Measurements from ENCODE around the gene PRSS2. TPM values are rescaled to one million over a fixed set of nuclear protein-coding genes. Genes with fewer than 3 reads are reported as not detected.

The PRSS2 gene
- total RNA-seq, 1 donor from 2014 or later, result not detected

- no peak for DNase-seq
These were observed 16.4 kb downstream of the PRSS2 start for GRCh38 chr7:142787034-142787768.

GRCh38 chr7:142787783-142788182 lies 17.0 kb downstream of the PRSS2 start:
- no peak for DNase-seq

GRCh38 chr7:142788303-142789289 lies 17.8 kb downstream of the PRSS2 start:
- no peak for DNase-seq

- DNase-seq, result no peak
These were observed 18.7 kb downstream of the PRSS2 start for GRCh38 chr7:142789441-142789840.

GRCh38 chr7:142790056-142790455 lies 19.3 kb downstream of the PRSS2 start:
- no peak for DNase-seq

GRCh38 chr7:142790555-142790954 lies 19.8 kb downstream of the PRSS2 start:
- DNase-seq, result no peak

GRCh38 chr7:142791502-142791901 lies 20.7 kb downstream of the PRSS2 start:
- DNase-seq, result no peak

GRCh38 chr7:142792129-142792528 lies 21.4 kb downstream of the PRSS2 start:
- DNase-seq, result no peak

- no peak for DNase-seq
These were observed 21.8 kb downstream of the PRSS2 start for GRCh38 chr7:142792593-142792992.

GRCh38 chr7:142793156-142793555 lies 22.4 kb downstream of the PRSS2 start:
- no peak for DNase-seq

GRCh38 chr7:142795339-142795863 lies 24.6 kb downstream of the PRSS2 start:
- DNase-seq, result no peak

- no peak for DNase-seq
These were observed 25.3 kb downstream of the PRSS2 start for GRCh38 chr7:142796001-142796500.

GRCh38 chr7:142796501-142797390 lies 26.0 kb downstream of the PRSS2 start:
- DNase-seq, result no peak

GRCh38 chr7:142797391-142798377 lies 26.9 kb downstream of the PRSS2 start:
- DNase-seq, result no peak

- DNase-seq, result no peak
These were observed 28.0 kb downstream of the PRSS2 start for GRCh38 chr7:142798451-142799436.

GRCh38 chr7:142799437-142799835 lies 28.7 kb downstream of the PRSS2 start:
- DNase-seq, result no peak

- DNase-seq, result no peak
These were observed 29.3 kb downstream of the PRSS2 start for GRCh38 chr7:142800088-142800487.

GRCh38 chr7:142800699-142801260 lies 30.0 kb downstream of the PRSS2 start:
- DNase-seq, result no peak
